Kidney tubule cell (primary cell): ENCODE results near the gene YJU2.
A peak's percentile ranks its signal among the peaks of the same experiment; 100 is the strongest.

Experiments
- DNase-seq: peaks from one replicate; pipeline ENCODE4 v3.0.0-alpha.2; 2018; ENCODE audit warnings: low spot score

The YJU2 gene

DNA sequence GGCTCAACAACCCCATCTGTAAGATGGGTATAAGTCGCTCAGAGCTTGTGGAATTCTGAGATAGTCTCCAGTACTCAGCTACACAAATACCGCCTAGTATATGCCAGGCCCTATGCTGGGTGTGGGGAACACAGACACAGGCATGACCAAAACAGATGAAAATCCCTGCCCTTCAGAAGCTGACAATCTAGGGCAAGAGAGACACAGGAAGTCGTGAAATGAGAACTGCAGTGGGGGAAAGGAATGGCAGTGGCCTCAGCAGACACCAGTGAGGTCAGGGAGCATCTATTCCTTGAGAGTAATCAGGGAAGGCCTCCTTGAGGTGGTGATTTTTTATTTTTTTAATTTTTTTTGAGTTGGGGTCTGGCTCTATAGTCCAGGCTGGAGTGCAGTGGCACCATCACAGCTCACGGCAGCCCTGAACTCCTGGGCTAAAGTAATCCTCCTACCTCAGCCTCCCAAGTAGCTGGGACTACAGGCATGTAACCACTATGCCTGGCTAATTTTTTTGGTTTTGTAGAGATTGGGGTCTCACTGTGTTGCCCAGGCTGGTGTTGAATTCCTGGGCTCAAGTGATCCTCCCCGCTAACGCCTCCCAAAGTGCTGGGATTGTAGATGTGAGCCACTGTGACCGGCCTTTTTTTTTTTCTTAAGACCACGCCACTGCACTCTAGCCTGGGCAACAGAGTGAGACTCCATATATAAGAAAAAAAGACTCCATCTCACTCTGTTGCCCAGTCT, 52.1 kb downstream of the YJU2 start:
- DNase-seq, result no peak

- no peak for DNase-seq
Observed at GRCh38 chr19:4300589-4300988, 53.7 kb downstream of the YJU2 start.

DNA sequence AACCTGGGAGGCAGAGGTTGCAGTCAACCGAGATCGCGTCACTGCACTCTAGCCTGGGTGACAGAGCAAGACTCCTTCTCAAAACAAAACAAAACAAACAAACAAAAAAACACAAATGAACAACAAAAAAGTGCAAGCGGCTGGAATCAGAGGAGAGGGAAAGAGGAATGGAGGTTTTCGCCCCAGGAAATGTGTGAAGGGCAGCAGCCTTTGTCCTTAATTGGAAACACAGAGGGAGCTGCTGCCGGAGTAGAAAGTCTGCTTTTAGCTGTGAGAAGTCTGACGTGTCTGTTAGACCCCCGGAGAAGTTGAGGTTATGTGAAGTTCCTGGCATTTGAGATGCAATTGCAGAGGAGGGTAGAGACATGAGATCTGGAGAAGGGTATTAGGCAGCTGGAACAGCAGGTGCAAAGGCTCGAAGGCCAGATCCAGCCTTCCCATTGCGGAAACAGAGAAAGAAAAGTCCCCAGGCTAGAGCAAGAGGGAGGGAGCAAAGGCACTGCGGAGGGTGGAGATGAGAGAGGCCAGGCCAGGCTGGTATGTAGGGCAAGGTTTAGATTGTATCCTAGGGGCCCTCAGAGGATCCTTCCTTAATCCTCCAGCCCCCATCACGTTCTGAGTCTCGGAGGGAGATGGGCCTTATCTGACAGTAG, 54.8 kb downstream of the YJU2 start:
- no peak for DNase-seq

GRCh38 chr19:4302243-4302640, 55.4 kb downstream of the YJU2 start, which contains the start of gene TMIGD2:
Gene TMIGD2 (minus strand): TSS chr19:4302389. CDS start chr19:4302385, 4 bp downstream.
- DNase-seq, result no peak

DNA sequence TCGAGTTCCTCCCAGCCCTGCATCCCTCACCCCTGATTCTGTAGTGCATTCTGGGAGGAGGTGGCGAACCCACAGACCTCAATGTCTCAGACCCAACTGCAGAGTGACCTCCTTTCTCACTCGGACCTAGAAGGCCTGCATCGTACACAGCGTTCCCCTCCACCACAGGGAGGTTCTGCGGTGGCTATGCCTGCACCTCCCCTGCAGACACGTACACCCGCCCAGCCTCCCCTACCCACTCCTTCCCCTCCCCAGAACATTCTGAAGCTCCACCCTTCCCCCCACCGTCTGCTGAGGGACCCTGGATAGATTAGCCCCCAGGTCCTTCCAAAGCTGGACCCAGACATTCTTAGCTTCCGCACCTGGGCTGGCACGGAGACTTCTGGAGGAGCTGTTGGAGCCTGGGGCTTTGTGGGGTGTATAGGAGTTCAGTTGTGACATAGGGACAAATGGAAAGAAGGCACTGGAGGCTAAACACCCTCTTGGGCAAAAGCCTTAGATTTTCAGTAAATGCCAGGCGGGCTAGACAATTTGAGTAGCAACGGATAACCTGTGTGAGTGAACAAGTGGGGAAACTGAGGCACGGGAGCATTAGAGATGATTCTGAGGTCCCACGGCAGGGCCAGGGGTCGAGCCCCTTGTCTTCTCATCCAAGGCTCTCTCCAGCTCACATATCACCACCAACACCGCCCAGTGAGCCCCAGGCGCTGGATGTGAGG, 57.1 kb downstream of the YJU2 start:
- no peak for DNase-seq

- peak; percentile 23 for DNase-seq
Observed at GRCh38 chr19:4304538-4305256, 57.8 kb downstream of the YJU2 start, which contains the start of gene FSD1. Gene FSD1 (plus strand): TSS chr19:4304598. CDS start chr19:4304747, 149 bp downstream.

- no peak for DNase-seq
Observed at GRCh38 chr19:4305257-4305612, 58.4 kb downstream of the YJU2 start.

- DNase-seq, result no peak
Observed at GRCh38 chr19:4305659-4306058, 58.8 kb downstream of the YJU2 start.

DNA sequence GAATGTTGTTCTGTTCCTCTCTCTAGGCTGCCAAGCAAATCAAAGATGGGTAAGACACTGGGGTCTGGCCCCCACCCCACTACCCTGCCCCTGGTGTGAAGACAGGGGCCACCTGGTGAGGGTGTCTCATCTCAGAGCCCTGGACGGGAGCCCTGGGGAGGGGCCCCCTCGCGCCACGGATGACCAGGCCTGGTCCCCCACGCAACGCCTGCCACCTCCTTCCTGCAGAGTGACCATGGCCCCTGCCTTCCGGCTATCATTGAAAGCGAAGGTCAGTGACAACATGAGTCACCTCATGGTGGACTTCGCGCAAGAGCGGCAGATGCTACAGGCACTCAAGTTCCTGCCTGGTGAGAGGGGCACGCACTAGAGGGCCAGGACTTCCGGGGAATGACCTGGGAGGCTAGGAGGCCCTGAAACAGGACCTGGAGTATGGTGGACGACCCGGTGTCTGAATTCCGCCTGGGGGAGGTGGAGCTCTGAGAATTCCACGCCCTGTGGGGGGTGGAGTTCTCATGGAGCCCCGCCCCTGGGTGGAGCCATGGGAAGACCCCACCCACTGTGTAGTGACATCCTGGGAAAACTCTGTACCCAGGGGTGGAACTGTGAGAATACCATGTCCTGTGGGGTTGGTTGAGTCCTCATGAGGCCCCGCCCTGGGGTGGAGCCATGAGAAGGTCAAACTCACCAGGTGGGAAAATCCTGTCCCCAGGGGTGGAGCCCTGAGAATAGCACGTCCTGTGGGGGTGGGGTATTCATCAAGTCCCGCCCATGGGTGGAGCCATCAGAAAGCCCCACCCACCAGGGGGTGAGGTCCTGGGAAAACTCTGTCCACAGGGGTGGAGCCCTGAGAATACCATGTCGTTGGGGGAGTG, 63.6 kb downstream of the YJU2 start:
- no peak for DNase-seq

GRCh38 chr19:4313847-4314490, 67.1 kb downstream of the YJU2 start:
- DNase-seq, result no peak

- DNase-seq, result no peak
Observed at GRCh38 chr19:4316956-4317355, 70.1 kb downstream of the YJU2 start.

- no peak for DNase-seq
Observed at GRCh38 chr19:4318460-4318859, 71.6 kb downstream of the YJU2 start.
